HEK293 (cell line): ENCODE data around the gene POMC.

Experiments
- CTCF ChIA-PET: fragments of 350-600 bp; formaldehyde crosslinking; extraction: SDS; loops from one replicate; lab custom pipeline; 2021; ENCODE audit warnings: antibody characterized with exemption; lab: Yijun Ruan, JAX
- POLR2A ChIA-PET: fragments of 300-600 bp; formaldehyde crosslinking; extraction: SDS; loops from one replicate; lab custom pipeline; 2020; ENCODE audit warnings: antibody characterized with exemption, inconsistent platforms; lab: Yijun Ruan, JAX
- H3K27ac ChIP-seq: fragments of 200-500 bp; sonication (Bioruptor generic); 2 replicates; pipeline ENCODE4 v1.5.1; 2014; ENCODE audit warnings: low read depth, low read length, control low read depth, inconsistent platforms; ENCODE audit errors: extremely low read depth
- H3K36me3 ChIP-seq, 2 experiments: fragments of 200-500 bp in 1 of 2; sonication (Bioruptor generic) in 1 of 2; 1 replicate in 1 of 2; 2 replicates in 1 of 2; pipeline ENCODE4 v1.5.1; 2014 to 2017; ENCODE audit warnings: inconsistent platforms in 2 of 2, low read length in 2 of 2; ENCODE audit not compliant: control insufficient read depth in 2 of 2, insufficient read depth in 1 of 2
- H3K4me1 ChIP-seq: fragments of 200-500 bp; sonication (Bioruptor generic); 2 replicates; pipeline ENCODE4 v1.5.1; 2014; ENCODE audit warnings: mild to moderate bottlenecking, low read length, inconsistent platforms; ENCODE audit not compliant: control insufficient read depth, insufficient read depth
- H3K4me3 ChIP-seq: 2 replicates; pipeline ENCODE4 v1.5.1; 2011; ENCODE audit warnings: low read depth, mild to moderate bottlenecking, control low read depth, low read length, moderate library complexity
- H3K9me3 ChIP-seq: fragments of 200-500 bp; sonication (Bioruptor generic); 2 replicates; pipeline ENCODE4 v1.5.1; 2014; ENCODE audit warnings: low read depth, low read length, inconsistent platforms; ENCODE audit not compliant: control insufficient read depth, insufficient read depth
- BCL11B ChIP-seq: fragments of 450-650 bp; formaldehyde crosslinking; IDR thresholded peaks from 2 replicates; pipeline ENCODE4 v1.5.1; 2016; ENCODE audit warnings: low read depth, missing biosample characterization, missing genetic modification characterization
- EGR2 ChIP-seq: fragments of 450-650 bp; formaldehyde crosslinking; IDR thresholded peaks from 2 replicates; pipeline ENCODE4 v1.5.1; 2016; ENCODE audit warnings: low read depth, missing biosample characterization, missing genetic modification characterization
- FEZF1 ChIP-seq: fragments of 450-650 bp; formaldehyde crosslinking; IDR thresholded peaks from 2 replicates; pipeline ENCODE4 v1.5.1; 2016; ENCODE audit warnings: missing biosample characterization, missing genetic modification characterization
- PRDM6 ChIP-seq: fragments of 450-650 bp; formaldehyde crosslinking; IDR thresholded peaks from 2 replicates; pipeline ENCODE4 v1.5.1; 2017; ENCODE audit warnings: missing biosample characterization, missing genetic modification characterization
- REST ChIP-seq: fragments of 450-650 bp; formaldehyde crosslinking; IDR thresholded peaks from 2 replicates; pipeline ENCODE4 v1.5.1; 2016; ENCODE audit warnings: missing biosample characterization, missing genetic modification characterization
- ZNF132 ChIP-seq: fragments of 450-650 bp; formaldehyde crosslinking; IDR thresholded peaks from 2 replicates; pipeline ENCODE4 v1.5.1; 2017; ENCODE audit warnings: missing biosample characterization, missing genetic modification characterization, borderline replicate concordance
- ZNF366 ChIP-seq: fragments of 450-650 bp; formaldehyde crosslinking; conservative IDR thresholded peaks from 2 replicates; pipeline ENCODE4 v1.5.1; 2016; ENCODE audit warnings: missing biosample characterization, missing genetic modification characterization
- ZNF394 ChIP-seq: fragments of 450-650 bp; formaldehyde crosslinking; IDR thresholded peaks from 2 replicates; pipeline ENCODE4 v1.5.1; 2016; ENCODE audit warnings: missing biosample characterization, missing genetic modification characterization, mild to moderate bottlenecking, moderate library complexity, borderline replicate concordance
- ZNF416 ChIP-seq: fragments of 450-650 bp; formaldehyde crosslinking; IDR thresholded peaks from 2 replicates; pipeline ENCODE4 v1.5.1; 2016; ENCODE audit warnings: missing biosample characterization, missing genetic modification characterization
- ZNF514 ChIP-seq: fragments of 450-650 bp; formaldehyde crosslinking; IDR thresholded peaks from 2 replicates; pipeline ENCODE4 v1.5.1; 2016; ENCODE audit warnings: missing biosample characterization, missing genetic modification characterization
- ZNF580 ChIP-seq: fragments of 450-650 bp; formaldehyde crosslinking; IDR thresholded peaks from 2 replicates; pipeline ENCODE4 v1.5.1; 2016; ENCODE audit warnings: missing biosample characterization, missing genetic modification characterization
- ZNF629 ChIP-seq: fragments of 450-650 bp; formaldehyde crosslinking; IDR thresholded peaks from 2 replicates; pipeline ENCODE4 v1.5.1; 2017; ENCODE audit warnings: missing biosample characterization, missing genetic modification characterization
- ZNF843 ChIP-seq: fragments of 450-650 bp; formaldehyde crosslinking; IDR thresholded peaks from 2 replicates; pipeline ENCODE4 v1.5.1; 2016; ENCODE audit warnings: missing biosample characterization, missing genetic modification characterization

POMC gene

GRCh38 chr2:25131567-25132298 lies 36.6 kb downstream of the POMC start:
- no peaks in the 10 kb centered on the region for H3K4me1 ChIP-seq
- TF ChIP-seq ZNF416 (tag by site-specific recombination) (no peak), ZNF580 (tag by site-specific recombination) (no peak), ZNF629 (no peak), ZNF394 (tag by site-specific recombination) (no peak), EGR2 (tag by site-specific recombination) (no peak), FEZF1 (tag by site-specific recombination) (no peak)
- ChIA-PET CTCF (interaction anchor here (2.6 to 5.7 kb wide), 2 partner anchors 155 to 156 kb away, joined by 15 to 114 read pairs; no protein-coding TSS in a partner anchor), POLR2A (no interaction called here)
- H3K27ac ChIP-seq = no peak overlapping the region
- peaks cover 0 to 24% of the 10 kb centered on the region in 2 experiments; a peak in 2 of 3 replicates for H3K36me3 ChIP-seq
- no peaks in the 10 kb centered on the region for H3K9me3 ChIP-seq
- H3K4me3 ChIP-seq = no peak overlapping the region

GRCh38 chr2:25131253-25131566 lies 37.2 kb downstream of the POMC start:
- Histone ChIP-seq H3K4me1 (no peaks in the 10 kb centered on the region), H3K4me3 (no peak overlapping the region), H3K9me3 (no peaks in the 10 kb centered on the region)

More at GRCh38 chr2:25131253-25131566, 37.2 kb downstream of the POMC start:
- Histone ChIP-seq H3K27ac (no peak overlapping the region), H3K36me3 (peaks cover 0 to 22% of the 10 kb centered on the region in 2 experiments; a peak in 2 of 3 replicates)
- POLR2A ChIA-PET = no interaction called here
- TF ChIP-seq ZNF843 (no peak), BCL11B (tag by site-specific recombination) (no peak), PRDM6 (no peak), REST (tag by site-specific recombination) (no peak), ZNF366 (tag by site-specific recombination) (no peak), ZNF132 (tag by site-specific recombination) (no peak), ZNF514 (no peak)
- CTCF ChIA-PET = interaction anchor here (5.7 kb wide), 1 partner anchor 155 kb away, joined by 114 read pairs; no protein-coding TSS in a partner anchor
